MM.1S (cell line): ENCODE data around the gene AK4.

ENCODE experiments used
- DNase-seq: peaks from one replicate; pipeline ENCODE4 v3.0.0-alpha.2; 2015
- H2AFZ ChIP-seq: fragments of 300-600 bp; sonication (generic); 2 replicates; pipeline ENCODE4 v1.6.0; 2016; ENCODE audit warnings: antibody characterized with exemption, low read length
- H3F3A ChIP-seq: fragments of 300-600 bp; sonication (generic); 2 replicates; pipeline ENCODE4 v1.6.1; 2016; ENCODE audit warnings: mild to moderate bottlenecking, antibody characterized with exemption, low read length, moderate library complexity, mixed read lengths; ENCODE audit not compliant: insufficient read depth
- H3K27ac ChIP-seq: fragments of 300-600 bp; sonication (generic); 2 replicates; pipeline ENCODE4 v1.5.1; 2016; ENCODE audit warnings: mild to moderate bottlenecking, low read length
- H3K27me3 ChIP-seq: fragments of 300-600 bp; sonication (generic); replicated peaks from 2 replicates; pipeline ENCODE4 v1.6.0; 2016; ENCODE audit warnings: low read length; ENCODE audit not compliant: insufficient read depth
- H3K36me3 ChIP-seq: fragments of 300-600 bp; sonication (generic); replicated peaks from 2 replicates; pipeline ENCODE4 v1.6.1; 2016; ENCODE audit warnings: mild to moderate bottlenecking, low read length, mixed read lengths; ENCODE audit not compliant: insufficient read depth
- H3K4me1 ChIP-seq: fragments of 300-600 bp; sonication (generic); 2 replicates; pipeline ENCODE4 v1.6.1; 2016; ENCODE audit warnings: low read length, mixed read lengths
- H3K4me2 ChIP-seq: fragments of 300-600 bp; sonication (generic); 2 replicates; pipeline ENCODE4 v1.6.0; 2016; ENCODE audit warnings: low read depth, low read length
- H3K4me3 ChIP-seq: fragments of 300-600 bp; sonication (generic); 2 replicates; pipeline ENCODE4 v1.5.1; 2016; ENCODE audit warnings: low read length, mixed read lengths
- H3K79me2 ChIP-seq: fragments of 300-600 bp; sonication (generic); 2 replicates; pipeline ENCODE4 v1.6.1; 2016; ENCODE audit warnings: mixed run types, low read length, mixed read lengths
- H3K9ac ChIP-seq: fragments of 300-600 bp; sonication (generic); 2 replicates; pipeline ENCODE4 v1.6.1; 2016; ENCODE audit warnings: low read length, mixed read lengths
- H3K9me2 ChIP-seq: fragments of 300-600 bp; sonication (generic); replicated peaks from 2 replicates; pipeline ENCODE4 v1.6.1; 2016; ENCODE audit warnings: mild to moderate bottlenecking, low read length, mixed read lengths; ENCODE audit not compliant: insufficient read depth
- H3K9me3 ChIP-seq: fragments of 300-600 bp; sonication (generic); replicated peaks from 2 replicates; pipeline ENCODE4 v1.6.1; 2016; ENCODE audit warnings: mild to moderate bottlenecking, low read length, mixed read lengths; ENCODE audit not compliant: insufficient read depth
- H4K20me1 ChIP-seq: fragments of 300-600 bp; sonication (generic); 2 replicates; pipeline ENCODE4 v1.6.1; 2016; ENCODE audit warnings: mild to moderate bottlenecking, low read length, moderate library complexity, mixed read lengths; ENCODE audit not compliant: insufficient read depth
- CTCF ChIP-seq: fragments of 300-600 bp; sonication (generic); IDR thresholded peaks from 2 replicates; pipeline ENCODE4 v1.5.1; 2016; ENCODE audit warnings: antibody characterized with exemption, low read length, mixed read lengths
- EZH2 ChIP-seq: fragments of 300-600 bp; sonication (generic); optimal IDR thresholded peaks from 2 replicates; pipeline ENCODE3; 2017; ENCODE audit warnings: low read depth, mild to moderate bottlenecking, antibody characterized with exemption, low read length, mixed read lengths
- EZH2phosphoT487 ChIP-seq: fragments of 300-600 bp; sonication (generic); IDR thresholded peaks from 2 replicates; pipeline ENCODE4 v1.6.1; 2018; ENCODE audit warnings: antibody characterized with exemption, low read length

The AK4 gene

GRCh38 chr1:65178235-65178634 is 30.2 kb downstream of the AK4 start:
- no peaks in the 10 kb centered on the region for H3K27me3 ChIP-seq
- no peak for DNase-seq
- no peaks in the 10 kb centered on the region for H3K36me3 ChIP-seq
- H3K79me2 ChIP-seq = no peaks in the 10 kb centered on the region
- H2AFZ ChIP-seq = no peak overlapping the region
- TF ChIP-seq CTCF (no peak), EZH2 (no peak), EZH2phosphoT487 (no peak)
- no peak overlapping the region for H3K4me2 ChIP-seq
- no peak overlapping the region for H3K4me3 ChIP-seq
- H3K27ac ChIP-seq = no peak overlapping the region
- no peaks in the 10 kb centered on the region for H4K20me1 ChIP-seq
- no peaks in the 10 kb centered on the region for H3K9me2 ChIP-seq
- no peaks in the 10 kb centered on the region for H3F3A ChIP-seq
- no peaks in the 10 kb centered on the region for H3K4me1 ChIP-seq
- no peak overlapping the region for H3K9ac ChIP-seq
- no peaks in the 10 kb centered on the region for H3K9me3 ChIP-seq

- Histone ChIP-seq H3K79me2 (no peaks in the 10 kb centered on the region), H4K20me1 (no peaks in the 10 kb centered on the region)
- TF ChIP-seq EZH2phosphoT487 (no peak), CTCF (no peak), EZH2 (no peak)
These were observed 31.1 kb downstream of the AK4 start for GRCh38 chr1:65179148-65179547.

GRCh38 chr1:65180977-65181376 is 33.0 kb downstream of the AK4 start:
- Histone ChIP-seq H2AFZ (no peak overlapping the region), H3K27ac (no peak overlapping the region), H4K20me1 (no peaks in the 10 kb centered on the region), H3K4me3 (no peak overlapping the region), H3F3A (no peaks in the 10 kb centered on the region), H3K9me3 (no peaks in the 10 kb centered on the region), H3K4me1 (no peaks in the 10 kb centered on the region), H3K36me3 (no peaks in the 10 kb centered on the region), H3K9me2 (no peaks in the 10 kb centered on the region), H3K79me2 (no peaks in the 10 kb centered on the region), H3K27me3 (no peaks in the 10 kb centered on the region), H3K9ac (no peak overlapping the region), H3K4me2 (no peak overlapping the region)
- DNase-seq = no peak
- TF ChIP-seq EZH2 (no peak), EZH2phosphoT487 (no peak), CTCF (no peak)

More at GRCh38 chr1:65179148-65179547, 31.1 kb downstream of the AK4 start:
- no peaks in the 10 kb centered on the region for H3F3A ChIP-seq
- H3K9me2 ChIP-seq = no peaks in the 10 kb centered on the region
- H3K27ac ChIP-seq = no peak overlapping the region
- no peaks in the 10 kb centered on the region for H3K9me3 ChIP-seq
- no peaks in the 10 kb centered on the region for H3K27me3 ChIP-seq
- DNase-seq = no peak
- no peaks in the 10 kb centered on the region for H3K36me3 ChIP-seq
- H3K4me1 ChIP-seq = no peaks in the 10 kb centered on the region
- H3K4me3 ChIP-seq = no peak overlapping the region
- no peak overlapping the region for H3K9ac ChIP-seq
- no peak overlapping the region for H2AFZ ChIP-seq
- no peak overlapping the region for H3K4me2 ChIP-seq
